GM23338 (cell line): ENCODE measurements around the gene ADGRG6. TPM values are rescaled to one million over a fixed set of nuclear protein-coding genes. Genes with fewer than 3 reads are reported as not detected.

Source experiments
- ATAC-seq: fragments of 200-7000 bp; cut with Tn5 transposase; 3 replicates; pipeline ENCODE4 v1.9.1; 2020
- DNase-seq: peaks from one replicate; pipeline ENCODE4 v3.0.0-alpha.2; 2015; ENCODE audit warnings: low spot score
- H2AFZ ChIP-seq: fragments of 200-600 bp; sonication (generic); 2 replicates; pipeline ENCODE4 v1.8.0; 2016; ENCODE audit warnings: antibody characterized with exemption, mild to moderate bottlenecking, moderate library complexity
- H3F3A ChIP-seq: fragments of 200-600 bp; sonication (generic); replicated peaks from 2 replicates; pipeline ENCODE4 v1.8.0; 2017; ENCODE audit warnings: antibody characterized with exemption, mixed run types, low read depth
- H3K27ac ChIP-seq: fragments of 200-600 bp; sonication (generic); 2 replicates; pipeline ENCODE4 v1.6.1; 2016; ENCODE audit warnings: low read depth
- H3K27me3 ChIP-seq: fragments of 200-600 bp; sonication (generic); 2 replicates; pipeline ENCODE4 v1.8.0; 2016; ENCODE audit warnings: mild to moderate bottlenecking, mixed run types, moderate library complexity; ENCODE audit not compliant: insufficient read depth
- H3K36me3 ChIP-seq: fragments of 200-600 bp; sonication (generic); 2 replicates; pipeline ENCODE4 v1.8.0; 2016; ENCODE audit warnings: mild to moderate bottlenecking; ENCODE audit not compliant: insufficient read depth
- H3K4me1 ChIP-seq: fragments of 200-600 bp; sonication (generic); 2 replicates; pipeline ENCODE4 v1.8.0; 2016; ENCODE audit warnings: mild to moderate bottlenecking, moderate library complexity; ENCODE audit not compliant: insufficient read depth
- H3K4me2 ChIP-seq: fragments of 200-600 bp; sonication (generic); 2 replicates; pipeline ENCODE4 v1.7.1; 2017; ENCODE audit warnings: mixed run types
- H3K4me3 ChIP-seq: fragments of 200-600 bp; sonication (generic); 2 replicates; pipeline ENCODE4 v1.6.1; 2016; ENCODE audit warnings: mixed run types
- H3K79me2 ChIP-seq: fragments of 200-600 bp; sonication (generic); replicated peaks from 2 replicates; pipeline ENCODE4 v1.8.0; 2017; ENCODE audit warnings: mild to moderate bottlenecking; ENCODE audit not compliant: insufficient read depth
- H3K9me2 ChIP-seq: fragments of 200-600 bp; sonication (generic); 2 replicates; pipeline ENCODE4 v1.8.0; 2017; ENCODE audit not compliant: insufficient read depth
- H4K20me1 ChIP-seq: fragments of 200-600 bp; sonication (generic); replicated peaks from 2 replicates; pipeline ENCODE4 v1.8.0; 2017; ENCODE audit warnings: mild to moderate bottlenecking; ENCODE audit not compliant: insufficient read depth
- H3K27ac Mint-ChIP-seq: 2 replicates; pipeline ENCODE4 v1.8.0; 2020; ENCODE audit warnings: inconsistent platforms, mild to moderate bottlenecking, moderate library complexity, mixed read lengths
- H3K27me3 Mint-ChIP-seq: 3 replicates; pipeline ENCODE4 v1.8.0; 2022; ENCODE audit warnings: low read depth, mild to moderate bottlenecking, moderate library complexity, mixed read lengths, inconsistent platforms; ENCODE audit not compliant: insufficient read depth, poor library complexity
- H3K36me3 Mint-ChIP-seq: 3 replicates; pipeline ENCODE4 v1.8.0; 2021; ENCODE audit warnings: low read depth, mild to moderate bottlenecking, inconsistent platforms, moderate library complexity, mixed read lengths
- H3K4me1 Mint-ChIP-seq: 3 replicates; pipeline ENCODE4 v1.8.0; 2020; ENCODE audit warnings: mild to moderate bottlenecking, inconsistent platforms, mixed read lengths
- H3K4me3 Mint-ChIP-seq: 3 replicates; pipeline ENCODE4 v1.8.0; 2021; ENCODE audit warnings: moderate library complexity, mild to moderate bottlenecking, inconsistent platforms, mixed read lengths
- H3K9me3 Mint-ChIP-seq: 3 replicates; pipeline ENCODE4 v1.8.0; 2020; ENCODE audit warnings: moderate library complexity, mild to moderate bottlenecking, inconsistent platforms, mixed read lengths
- CREB1 ChIP-seq: fragments of 250-450 bp; sonication (Bioruptor Pico); IDR thresholded peaks from 2 replicates; pipeline ENCODE4 v1.5.0; 2020; ENCODE audit warnings: low read depth, mild to moderate bottlenecking, moderate library complexity
- EZH2 ChIP-seq: fragments of 200-600 bp; sonication (generic); IDR thresholded peaks from one replicate; pipeline ENCODE4 v1.8.0; 2017; ENCODE audit warnings: antibody characterized with exemption, mild to moderate bottlenecking, low read depth; ENCODE audit not compliant: unreplicated experiment
- EZH2phosphoT487 ChIP-seq: fragments of 200-600 bp; sonication (generic); IDR thresholded peaks from one replicate; pipeline ENCODE4 v1.8.1; 2018; ENCODE audit warnings: antibody characterized with exemption; ENCODE audit not compliant: unreplicated experiment
- JUNB ChIP-seq: IDR thresholded peaks from one replicate; pipeline ENCODE4 v1.6.1; 2016; ENCODE audit warnings: antibody characterized with exemption; ENCODE audit not compliant: unreplicated experiment
- NANOG ChIP-seq: IDR thresholded peaks from 2 replicates; pipeline ENCODE4 v1.6.1; 2016; ENCODE audit warnings: antibody characterized with exemption, borderline replicate concordance
- POLR2AphosphoS5 ChIP-seq: IDR thresholded peaks from 2 replicates; pipeline ENCODE4 v1.6.1; 2016; ENCODE audit warnings: antibody characterized with exemption, low read depth
- STAT1 ChIP-seq: IDR thresholded peaks from one replicate; pipeline ENCODE4 v1.6.1; 2016; ENCODE audit warnings: antibody characterized with exemption; ENCODE audit not compliant: unreplicated experiment
- ZNF114 ChIP-seq: fragments of 250-450 bp; sonication (Bioruptor Pico); IDR thresholded peaks from 2 replicates; pipeline ENCODE4 v1.5.0; 2020; ENCODE audit warnings: mild to moderate bottlenecking, moderate library complexity
- ZNF331 ChIP-seq: fragments of 250-450 bp; sonication (Bioruptor Pico); IDR thresholded peaks from 2 replicates; pipeline ENCODE4 v1.5.0; 2020; ENCODE audit warnings: low read depth, mild to moderate bottlenecking, moderate library complexity
- polyA plus RNA-seq: library from polyadenylated mRNA; unstranded; fragments of >200 nt; fragmentation: Nextera tagmentation; extraction: Ambion mirVana; gene quantifications from 2 replicates; pipeline ENCODE4 v1.2.1, GENCODE V29; 2016
- total RNA-seq: library from RNA; depleted of rRNA; stranded (reverse); fragments of >200 nt; shearing (Covaris generic); gene quantifications from 2 replicates; pipeline ENCODE4 v1.2.3, GENCODE V29; 2014
- TF ChIP-seq, protein P1 (sequence below), 2 experiments: fragments of 200-600 bp in 1 of 2; sonication (generic) in 1 of 2; conservative IDR thresholded peaks; 2 replicates each; pipeline versions ENCODE4 v1.5.1 to v1.6.1; 2016 to 2017; ENCODE audit warnings: antibody characterized with exemption in 2 of 2, low read depth in 2 of 2, mild to moderate bottlenecking in 2 of 2, moderate library complexity in 1 of 2
- TF ChIP-seq, protein P2 (sequence below): IDR thresholded peaks from one replicate; pipeline ENCODE4 v1.6.1; 2018; ENCODE audit warnings: antibody characterized with exemption; ENCODE audit not compliant: unreplicated experiment
- TF ChIP-seq, protein P3 (sequence below): fragments of 250-450 bp; sonication (Bioruptor Pico); IDR thresholded peaks from 2 replicates; pipeline ENCODE4 v1.5.0; 2020; ENCODE audit warnings: mild to moderate bottlenecking, moderate library complexity
- TF ChIP-seq, protein P4 (sequence below): IDR thresholded peaks from 2 replicates; pipeline ENCODE4 v1.6.1; 2016; ENCODE audit warnings: antibody characterized with exemption

Gene ADGRG6
- total and polyA plus RNA-seq, 2 experiments from 2014 or later = 1.3 to 7.7 TPM

DNA sequence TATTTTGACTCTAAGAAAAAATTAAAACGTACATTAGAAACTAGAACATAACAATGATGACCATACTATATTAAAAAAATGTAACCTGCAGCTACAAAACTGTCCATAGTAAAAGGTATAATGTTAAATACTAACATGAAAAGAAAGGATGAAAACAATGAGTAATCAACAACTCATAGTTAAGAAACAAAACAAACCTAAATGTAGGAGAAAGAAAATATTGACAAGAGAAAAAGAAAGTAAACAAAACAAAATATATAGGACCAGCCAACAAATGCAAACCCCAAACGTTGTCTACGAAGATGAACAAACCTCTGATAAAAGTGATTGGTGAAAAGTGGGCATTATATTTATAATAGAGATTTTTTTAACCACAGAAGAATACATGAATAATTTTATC is 41.1 kb upstream of the ADGRG6 start:
- ATAC-seq = no peak
- H3K4me3 Mint-ChIP-seq = no peak overlapping the region
- no peaks in the 10 kb centered on the region for H3K9me3 Mint-ChIP-seq
- TF ChIP-seq CREB1 (CRISPR knock-in tag) = no peak
- no peak for TF ChIP-seq EZH2
- TF ChIP-seq NANOG = no peak
- TF ChIP-seq, protein P1, sequence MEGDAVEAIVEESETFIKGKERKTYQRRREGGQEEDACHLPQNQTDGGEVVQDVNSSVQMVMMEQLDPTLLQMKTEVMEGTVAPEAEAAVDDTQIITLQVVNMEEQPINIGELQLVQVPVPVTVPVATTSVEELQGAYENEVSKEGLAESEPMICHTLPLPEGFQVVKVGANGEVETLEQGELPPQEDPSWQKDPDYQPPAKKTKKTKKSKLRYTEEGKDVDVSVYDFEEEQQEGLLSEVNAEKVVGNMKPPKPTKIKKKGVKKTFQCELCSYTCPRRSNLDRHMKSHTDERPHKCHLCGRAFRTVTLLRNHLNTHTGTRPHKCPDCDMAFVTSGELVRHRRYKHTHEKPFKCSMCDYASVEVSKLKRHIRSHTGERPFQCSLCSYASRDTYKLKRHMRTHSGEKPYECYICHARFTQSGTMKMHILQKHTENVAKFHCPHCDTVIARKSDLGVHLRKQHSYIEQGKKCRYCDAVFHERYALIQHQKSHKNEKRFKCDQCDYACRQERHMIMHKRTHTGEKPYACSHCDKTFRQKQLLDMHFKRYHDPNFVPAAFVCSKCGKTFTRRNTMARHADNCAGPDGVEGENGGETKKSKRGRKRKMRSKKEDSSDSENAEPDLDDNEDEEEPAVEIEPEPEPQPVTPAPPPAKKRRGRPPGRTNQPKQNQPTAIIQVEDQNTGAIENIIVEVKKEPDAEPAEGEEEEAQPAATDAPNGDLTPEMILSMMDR (conservative IDR thresholded peaks at IDR 0.05; ENCODE audit: low read depth in 2 of 2) = no peak
- TF ChIP-seq, protein P2, sequence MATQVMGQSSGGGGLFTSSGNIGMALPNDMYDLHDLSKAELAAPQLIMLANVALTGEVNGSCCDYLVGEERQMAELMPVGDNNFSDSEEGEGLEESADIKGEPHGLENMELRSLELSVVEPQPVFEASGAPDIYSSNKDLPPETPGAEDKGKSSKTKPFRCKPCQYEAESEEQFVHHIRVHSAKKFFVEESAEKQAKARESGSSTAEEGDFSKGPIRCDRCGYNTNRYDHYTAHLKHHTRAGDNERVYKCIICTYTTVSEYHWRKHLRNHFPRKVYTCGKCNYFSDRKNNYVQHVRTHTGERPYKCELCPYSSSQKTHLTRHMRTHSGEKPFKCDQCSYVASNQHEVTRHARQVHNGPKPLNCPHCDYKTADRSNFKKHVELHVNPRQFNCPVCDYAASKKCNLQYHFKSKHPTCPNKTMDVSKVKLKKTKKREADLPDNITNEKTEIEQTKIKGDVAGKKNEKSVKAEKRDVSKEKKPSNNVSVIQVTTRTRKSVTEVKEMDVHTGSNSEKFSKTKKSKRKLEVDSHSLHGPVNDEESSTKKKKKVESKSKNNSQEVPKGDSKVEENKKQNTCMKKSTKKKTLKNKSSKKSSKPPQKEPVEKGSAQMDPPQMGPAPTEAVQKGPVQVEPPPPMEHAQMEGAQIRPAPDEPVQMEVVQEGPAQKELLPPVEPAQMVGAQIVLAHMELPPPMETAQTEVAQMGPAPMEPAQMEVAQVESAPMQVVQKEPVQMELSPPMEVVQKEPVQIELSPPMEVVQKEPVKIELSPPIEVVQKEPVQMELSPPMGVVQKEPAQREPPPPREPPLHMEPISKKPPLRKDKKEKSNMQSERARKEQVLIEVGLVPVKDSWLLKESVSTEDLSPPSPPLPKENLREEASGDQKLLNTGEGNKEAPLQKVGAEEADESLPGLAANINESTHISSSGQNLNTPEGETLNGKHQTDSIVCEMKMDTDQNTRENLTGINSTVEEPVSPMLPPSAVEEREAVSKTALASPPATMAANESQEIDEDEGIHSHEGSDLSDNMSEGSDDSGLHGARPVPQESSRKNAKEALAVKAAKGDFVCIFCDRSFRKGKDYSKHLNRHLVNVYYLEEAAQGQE = no peak
- TF ChIP-seq, protein P3, sequence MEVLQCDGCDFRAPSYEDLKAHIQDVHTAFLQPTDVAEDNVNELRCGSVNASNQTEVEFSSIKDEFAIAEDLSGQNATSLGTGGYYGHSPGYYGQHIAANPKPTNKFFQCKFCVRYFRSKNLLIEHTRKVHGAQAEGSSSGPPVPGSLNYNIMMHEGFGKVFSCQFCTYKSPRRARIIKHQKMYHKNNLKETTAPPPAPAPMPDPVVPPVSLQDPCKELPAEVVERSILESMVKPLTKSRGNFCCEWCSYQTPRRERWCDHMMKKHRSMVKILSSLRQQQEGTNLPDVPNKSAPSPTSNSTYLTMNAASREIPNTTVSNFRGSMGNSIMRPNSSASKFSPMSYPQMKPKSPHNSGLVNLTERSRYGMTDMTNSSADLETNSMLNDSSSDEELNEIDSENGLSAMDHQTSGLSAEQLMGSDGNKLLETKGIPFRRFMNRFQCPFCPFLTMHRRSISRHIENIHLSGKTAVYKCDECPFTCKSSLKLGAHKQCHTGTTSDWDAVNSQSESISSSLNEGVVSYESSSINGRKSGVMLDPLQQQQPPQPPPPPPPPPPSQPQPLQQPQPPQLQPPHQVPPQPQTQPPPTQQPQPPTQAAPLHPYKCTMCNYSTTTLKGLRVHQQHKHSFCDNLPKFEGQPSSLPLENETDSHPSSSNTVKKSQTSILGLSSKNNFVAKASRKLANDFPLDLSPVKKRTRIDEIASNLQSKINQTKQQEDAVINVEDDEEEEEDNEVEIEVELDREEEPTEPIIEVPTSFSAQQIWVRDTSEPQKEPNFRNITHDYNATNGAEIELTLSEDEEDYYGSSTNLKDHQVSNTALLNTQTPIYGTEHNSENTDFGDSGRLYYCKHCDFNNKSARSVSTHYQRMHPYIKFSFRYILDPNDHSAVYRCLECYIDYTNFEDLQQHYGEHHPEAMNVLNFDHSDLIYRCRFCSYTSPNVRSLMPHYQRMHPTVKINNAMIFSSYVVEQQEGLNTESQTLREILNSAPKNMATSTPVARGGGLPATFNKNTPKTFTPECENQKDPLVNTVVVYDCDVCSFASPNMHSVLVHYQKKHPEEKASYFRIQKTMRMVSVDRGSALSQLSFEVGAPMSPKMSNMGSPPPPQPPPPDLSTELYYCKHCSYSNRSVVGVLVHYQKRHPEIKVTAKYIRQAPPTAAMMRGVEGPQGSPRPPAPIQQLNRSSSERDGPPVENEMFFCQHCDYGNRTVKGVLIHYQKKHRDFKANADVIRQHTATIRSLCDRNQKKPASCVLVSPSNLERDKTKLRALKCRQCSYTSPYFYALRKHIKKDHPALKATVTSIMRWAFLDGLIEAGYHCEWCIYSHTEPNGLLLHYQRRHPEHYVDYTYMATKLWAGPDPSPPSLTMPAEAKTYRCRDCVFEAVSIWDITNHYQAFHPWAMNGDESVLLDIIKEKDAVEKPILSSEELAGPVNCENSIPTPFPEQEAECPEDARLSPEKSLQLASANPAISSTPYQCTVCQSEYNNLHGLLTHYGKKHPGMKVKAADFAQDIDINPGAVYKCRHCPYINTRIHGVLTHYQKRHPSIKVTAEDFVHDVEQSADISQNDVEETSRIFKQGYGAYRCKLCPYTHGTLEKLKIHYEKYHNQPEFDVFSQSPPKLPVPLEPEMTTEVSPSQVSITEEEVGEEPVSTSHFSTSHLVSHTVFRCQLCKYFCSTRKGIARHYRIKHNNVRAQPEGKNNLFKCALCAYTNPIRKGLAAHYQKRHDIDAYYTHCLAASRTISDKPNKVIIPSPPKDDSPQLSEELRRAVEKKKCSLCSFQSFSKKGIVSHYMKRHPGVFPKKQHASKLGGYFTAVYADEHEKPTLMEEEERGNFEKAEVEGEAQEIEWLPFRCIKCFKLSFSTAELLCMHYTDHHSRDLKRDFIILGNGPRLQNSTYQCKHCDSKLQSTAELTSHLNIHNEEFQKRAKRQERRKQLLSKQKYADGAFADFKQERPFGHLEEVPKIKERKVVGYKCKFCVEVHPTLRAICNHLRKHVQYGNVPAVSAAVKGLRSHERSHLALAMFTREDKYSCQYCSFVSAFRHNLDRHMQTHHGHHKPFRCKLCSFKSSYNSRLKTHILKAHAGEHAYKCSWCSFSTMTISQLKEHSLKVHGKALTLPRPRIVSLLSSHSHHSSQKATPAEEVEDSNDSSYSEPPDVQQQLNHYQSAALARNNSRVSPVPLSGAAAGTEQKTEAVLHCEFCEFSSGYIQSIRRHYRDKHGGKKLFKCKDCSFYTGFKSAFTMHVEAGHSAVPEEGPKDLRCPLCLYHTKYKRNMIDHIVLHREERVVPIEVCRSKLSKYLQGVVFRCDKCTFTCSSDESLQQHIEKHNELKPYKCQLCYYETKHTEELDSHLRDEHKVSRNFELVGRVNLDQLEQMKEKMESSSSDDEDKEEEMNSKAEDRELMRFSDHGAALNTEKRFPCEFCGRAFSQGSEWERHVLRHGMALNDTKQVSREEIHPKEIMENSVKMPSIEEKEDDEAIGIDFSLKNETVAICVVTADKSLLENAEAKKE (CRISPR knock-in tag) = no peak
- no peak for TF ChIP-seq ZNF331
- no peak for TF ChIP-seq EZH2phosphoT487
- TF ChIP-seq STAT1 = no peak
- TF ChIP-seq ZNF114 (CRISPR knock-in tag) = no peak
- no peak for TF ChIP-seq JUNB
- TF ChIP-seq, protein P4, sequence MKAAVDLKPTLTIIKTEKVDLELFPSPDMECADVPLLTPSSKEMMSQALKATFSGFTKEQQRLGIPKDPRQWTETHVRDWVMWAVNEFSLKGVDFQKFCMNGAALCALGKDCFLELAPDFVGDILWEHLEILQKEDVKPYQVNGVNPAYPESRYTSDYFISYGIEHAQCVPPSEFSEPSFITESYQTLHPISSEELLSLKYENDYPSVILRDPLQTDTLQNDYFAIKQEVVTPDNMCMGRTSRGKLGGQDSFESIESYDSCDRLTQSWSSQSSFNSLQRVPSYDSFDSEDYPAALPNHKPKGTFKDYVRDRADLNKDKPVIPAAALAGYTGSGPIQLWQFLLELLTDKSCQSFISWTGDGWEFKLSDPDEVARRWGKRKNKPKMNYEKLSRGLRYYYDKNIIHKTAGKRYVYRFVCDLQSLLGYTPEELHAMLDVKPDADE = no peak
- no peak for TF ChIP-seq POLR2AphosphoS5
- DNase-seq = no peak
- no peak overlapping the region for H3K4me2 ChIP-seq
- no peaks in the 10 kb centered on the region for H3K79me2 ChIP-seq
- H3K36me3 Mint-ChIP-seq = no peaks in the 10 kb centered on the region
- no peak overlapping the region for H3K27ac ChIP-seq
- no peak overlapping the region for H3K27ac Mint-ChIP-seq
- H3K4me1 ChIP-seq = no peaks in the 10 kb centered on the region
- no peaks in the 10 kb centered on the region for H3K4me1 Mint-ChIP-seq
- H3K9me2 ChIP-seq = 0 out of 2 replicates have a peak, but pooled peaks cover 3% of the 10 kb centered on the region
- H3K27me3 ChIP-seq = no peaks in the 10 kb centered on the region
- H2AFZ ChIP-seq = no peak overlapping the region
- peaks cover 2% of the 10 kb centered on the region for H3K27me3 Mint-ChIP-seq
- H3F3A ChIP-seq = no peaks in the 10 kb centered on the region
- H3K36me3 ChIP-seq = no peaks in the 10 kb centered on the region
- no peaks in the 10 kb centered on the region for H4K20me1 ChIP-seq
- H3K4me3 ChIP-seq = no peak overlapping the region
